ENCODE measurements around the gene NRAP.
"Not testable (repeated sequence)": the region's sequence is repeated elsewhere in the genome, so short reads cannot be mapped to it uniquely, and the experiment has no call there.

NRAP gene

GRCh38 chr10:113663142-113663541, 699 bp downstream of the NRAP start:
- no peak overlapping the region for H3K9ac ChIP-seq (ENCODE audit: low read depth, low read length)
- H3K36me3 ChIP-seq (ENCODE audit: insufficient read depth, low read length) = no peaks in the 10 kb centered on the region
- H3K4me1 ChIP-seq (ENCODE audit: insufficient read depth, low read length) = no peaks in the 10 kb centered on the region
- H3K9me3 ChIP-seq (ENCODE audit: control insufficient read depth, insufficient read depth, low read length) = no peaks in the 10 kb centered on the region

- no peaks in the 10 kb centered on the region for H3K36me3 ChIP-seq (ENCODE audit: insufficient read depth, low read length)
- no peaks in the 10 kb centered on the region for H3K4me1 ChIP-seq (ENCODE audit: insufficient read depth, low read length)
- no peak overlapping the region for H3K9ac ChIP-seq (ENCODE audit: low read depth, low read length)
- H3K9me3 ChIP-seq (ENCODE audit: control insufficient read depth, insufficient read depth, low read length) = no peaks in the 10 kb centered on the region
Measured at GRCh38 chr10:113661332-113661731, 2.5 kb downstream of the NRAP start.

GRCh38 chr10:113657544-113657943, 6.3 kb downstream of the NRAP start:
- Histone ChIP-seq H3K36me3 (ENCODE audit: insufficient read depth, low read length) (no peaks in the 10 kb centered on the region), H3K4me1 (ENCODE audit: insufficient read depth, low read length) (no peaks in the 10 kb centered on the region), H3K9me3 (ENCODE audit: control insufficient read depth, insufficient read depth, low read length) (no peaks in the 10 kb centered on the region), H3K9ac (ENCODE audit: low read depth, low read length) (no peak overlapping the region)

GRCh38 chr10:113656896-113657295, 6.9 kb downstream of the NRAP start:
- H3K9ac ChIP-seq (ENCODE audit: low read depth, low read length) = no peak overlapping the region
- no peaks in the 10 kb centered on the region for H3K36me3 ChIP-seq (ENCODE audit: insufficient read depth, low read length)
- no peaks in the 10 kb centered on the region for H3K4me1 ChIP-seq (ENCODE audit: insufficient read depth, low read length)
- H3K9me3 ChIP-seq (ENCODE audit: control insufficient read depth, insufficient read depth, low read length) = no peaks in the 10 kb centered on the region

GRCh38 chr10:113652456-113652855, 11.4 kb downstream of the NRAP start:
- H3K9me3 ChIP-seq (ENCODE audit: control insufficient read depth, insufficient read depth, low read length); H3K9ac ChIP-seq (ENCODE audit: low read depth, low read length); H3K4me1 ChIP-seq (ENCODE audit: insufficient read depth, low read length); H3K36me3 ChIP-seq (ENCODE audit: insufficient read depth, low read length): not testable (repeated sequence)

- no peaks in the 10 kb centered on the region for H3K36me3 ChIP-seq (ENCODE audit: insufficient read depth, low read length)
Measured at GRCh38 chr10:113651898-113652297, 11.9 kb downstream of the NRAP start.

GRCh38 chr10:113651021-113651420, 12.8 kb downstream of the NRAP start:
- H3K36me3 ChIP-seq (ENCODE audit: insufficient read depth, low read length) = no peaks in the 10 kb centered on the region
- H3K9me3 ChIP-seq (ENCODE audit: control insufficient read depth, insufficient read depth, low read length) = no peaks in the 10 kb centered on the region
- H3K9ac ChIP-seq (ENCODE audit: low read depth, low read length) = no peak overlapping the region
- no peaks in the 10 kb centered on the region for H3K4me1 ChIP-seq (ENCODE audit: insufficient read depth, low read length)

More at GRCh38 chr10:113651898-113652297, 11.9 kb downstream of the NRAP start:
- Histone ChIP-seq H3K9me3 (ENCODE audit: control insufficient read depth, insufficient read depth, low read length) (no peaks in the 10 kb centered on the region), H3K4me1 (ENCODE audit: insufficient read depth, low read length) (no peaks in the 10 kb centered on the region), H3K9ac (ENCODE audit: low read depth, low read length) (no peak overlapping the region)

GRCh38 chr10:113650172-113650571, 13.7 kb downstream of the NRAP start:
- Histone ChIP-seq H3K36me3 (ENCODE audit: insufficient read depth, low read length) (no peaks in the 10 kb centered on the region), H3K9ac (ENCODE audit: low read depth, low read length) (no peak overlapping the region), H3K4me1 (ENCODE audit: insufficient read depth, low read length) (no peaks in the 10 kb centered on the region), H3K9me3 (ENCODE audit: control insufficient read depth, insufficient read depth, low read length) (no peaks in the 10 kb centered on the region)

GRCh38 chr10:113648478-113648877, 15.4 kb downstream of the NRAP start:
- Histone ChIP-seq H3K9ac (ENCODE audit: low read depth, low read length) (no peak overlapping the region), H3K9me3 (ENCODE audit: control insufficient read depth, insufficient read depth, low read length) (no peaks in the 10 kb centered on the region), H3K4me1 (ENCODE audit: insufficient read depth, low read length) (no peaks in the 10 kb centered on the region), H3K36me3 (ENCODE audit: insufficient read depth, low read length) (no peaks in the 10 kb centered on the region)

GRCh38 chr10:113647812-113648211, 16.0 kb downstream of the NRAP start:
- no peaks in the 10 kb centered on the region for H3K9me3 ChIP-seq (ENCODE audit: control insufficient read depth, insufficient read depth, low read length)

GRCh38 chr10:113646336-113647201, 17.3 kb downstream of the NRAP start:
- Histone ChIP-seq H3K9ac (ENCODE audit: low read depth, low read length) (no peak overlapping the region), H3K36me3 (ENCODE audit: insufficient read depth, low read length) (no peaks in the 10 kb centered on the region), H3K4me1 (ENCODE audit: insufficient read depth, low read length) (no peaks in the 10 kb centered on the region), H3K9me3 (ENCODE audit: control insufficient read depth, insufficient read depth, low read length) (no peaks in the 10 kb centered on the region)

More at GRCh38 chr10:113647812-113648211, 16.0 kb downstream of the NRAP start:
- H3K4me1 ChIP-seq (ENCODE audit: insufficient read depth, low read length) = no peaks in the 10 kb centered on the region
- no peak overlapping the region for H3K9ac ChIP-seq (ENCODE audit: low read depth, low read length)
- H3K36me3 ChIP-seq (ENCODE audit: insufficient read depth, low read length) = no peaks in the 10 kb centered on the region

- Histone ChIP-seq H3K9me3 (ENCODE audit: control insufficient read depth, insufficient read depth, low read length) (no peaks in the 10 kb centered on the region), H3K4me1 (ENCODE audit: insufficient read depth, low read length) (no peaks in the 10 kb centered on the region)
Measured at GRCh38 chr10:113644185-113645120, 19.4 kb downstream of the NRAP start.

GRCh38 chr10:113643183-113643582, 20.7 kb downstream of the NRAP start:
- Histone ChIP-seq H3K4me1 (ENCODE audit: insufficient read depth, low read length) (no peaks in the 10 kb centered on the region), H3K36me3 (ENCODE audit: insufficient read depth, low read length) (no peaks in the 10 kb centered on the region), H3K9me3 (ENCODE audit: control insufficient read depth, insufficient read depth, low read length) (no peaks in the 10 kb centered on the region), H3K9ac (ENCODE audit: low read depth, low read length) (no peak overlapping the region)

More at GRCh38 chr10:113644185-113645120, 19.4 kb downstream of the NRAP start:
- H3K36me3 ChIP-seq (ENCODE audit: insufficient read depth, low read length) = no peaks in the 10 kb centered on the region
- H3K9ac ChIP-seq (ENCODE audit: low read depth, low read length) = no peak overlapping the region

GRCh38 chr10:113641702-113642101, 22.1 kb downstream of the NRAP start:
- H3K4me1 ChIP-seq (ENCODE audit: insufficient read depth, low read length) = no peaks in the 10 kb centered on the region
- H3K9me3 ChIP-seq (ENCODE audit: control insufficient read depth, insufficient read depth, low read length) = no peaks in the 10 kb centered on the region
- H3K36me3 ChIP-seq (ENCODE audit: insufficient read depth, low read length) = no peaks in the 10 kb centered on the region
- H3K9ac ChIP-seq (ENCODE audit: low read depth, low read length) = no peak overlapping the region

Measured in ES-I3 (cell line).